ENCODE measurements around the gene ZNF135.
A peak's percentile ranks its signal among the peaks of the same experiment; 100 is the strongest.

Gene ZNF135

GRCh38 chr19:58059003-58059670 is at the start of gene ZNF135:
Gene ZNF135 (plus strand): TSS chr19:58059282. CDS start chr19:58060003, 721 bp downstream.
- DNase-seq (ENCODE audit: low read depth in 1 of 2, low spot score in 1 of 2) = peak; percentile 26 to 48

DNA sequence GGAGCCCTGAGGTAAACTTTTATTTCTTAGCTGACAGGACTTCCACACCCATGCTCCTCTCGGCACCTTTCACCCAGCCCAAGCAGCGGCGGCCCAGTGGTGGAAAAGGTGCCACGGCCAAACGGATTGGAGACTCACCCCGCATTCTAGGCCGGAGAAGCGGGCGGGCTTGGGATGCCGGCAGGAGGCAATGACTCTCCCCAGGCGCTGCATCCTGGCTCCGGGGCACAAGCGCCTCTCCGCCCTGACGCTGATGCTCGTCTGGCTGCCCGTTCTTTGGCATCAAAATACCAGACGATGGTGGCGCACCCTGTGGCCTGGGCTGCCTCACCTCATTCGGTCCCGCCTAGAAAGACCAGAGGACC is 49.8 kb upstream of the ZNF135 start:
- DNase-seq (ENCODE audit: low read depth in 1 of 2, low spot score in 1 of 2) = no peak

DNA sequence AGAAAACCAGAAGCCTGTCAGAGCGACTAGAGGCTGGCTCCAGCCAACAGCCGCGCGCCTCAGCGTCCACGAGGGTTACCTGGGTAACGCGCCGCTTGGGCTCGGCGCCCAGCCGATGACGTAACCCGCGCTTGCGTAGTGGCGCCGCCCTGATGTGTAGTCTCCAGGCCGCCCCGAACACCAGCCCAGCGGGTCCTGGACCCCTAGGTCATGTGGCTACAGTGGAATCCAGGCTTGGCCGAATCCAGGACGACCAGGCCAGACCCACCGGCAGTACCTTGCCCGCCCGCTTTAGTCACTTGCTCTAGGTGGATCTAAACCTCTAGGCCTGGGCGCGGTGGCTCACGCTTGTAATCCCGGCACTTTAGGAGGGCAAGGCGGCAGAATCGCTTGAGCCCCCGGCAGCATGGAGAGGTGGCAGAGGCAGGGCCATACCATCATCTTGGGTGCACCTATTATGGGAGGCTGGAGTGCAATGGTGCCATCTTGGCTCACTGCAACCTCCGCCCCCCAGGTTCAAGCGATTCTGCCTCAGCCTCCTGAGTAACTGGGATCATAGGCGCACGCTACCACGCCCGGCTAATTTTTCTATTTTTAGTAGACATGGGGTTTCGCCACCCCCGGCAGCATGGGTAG is 49.3 kb upstream of the ZNF135 start:
- DNase-seq (ENCODE audit: low read depth in 1 of 2, low spot score in 1 of 2) = peak in 1 of 2 donors; percentile 34

DNA sequence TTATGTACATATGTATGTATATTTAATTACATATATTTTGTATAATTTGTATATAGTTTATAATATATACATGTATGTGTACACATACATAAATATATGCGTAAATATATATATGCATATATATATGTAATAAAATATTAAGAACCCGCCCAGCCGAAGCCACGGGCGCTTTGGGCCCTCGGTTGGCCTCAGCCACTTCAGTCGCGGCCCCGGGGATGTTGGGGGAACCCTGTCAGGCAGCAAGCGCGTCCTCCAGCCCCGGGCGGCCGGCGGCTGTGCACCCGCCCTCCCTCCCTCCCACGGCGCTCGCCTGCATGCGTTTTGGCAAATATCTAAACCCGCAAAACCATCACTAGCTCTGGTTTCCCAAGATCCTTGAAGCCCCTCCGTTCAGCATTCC is 48.6 kb upstream of the ZNF135 start:
- no peak for DNase-seq (ENCODE audit: low read depth in 1 of 2, low spot score in 1 of 2)

DNA sequence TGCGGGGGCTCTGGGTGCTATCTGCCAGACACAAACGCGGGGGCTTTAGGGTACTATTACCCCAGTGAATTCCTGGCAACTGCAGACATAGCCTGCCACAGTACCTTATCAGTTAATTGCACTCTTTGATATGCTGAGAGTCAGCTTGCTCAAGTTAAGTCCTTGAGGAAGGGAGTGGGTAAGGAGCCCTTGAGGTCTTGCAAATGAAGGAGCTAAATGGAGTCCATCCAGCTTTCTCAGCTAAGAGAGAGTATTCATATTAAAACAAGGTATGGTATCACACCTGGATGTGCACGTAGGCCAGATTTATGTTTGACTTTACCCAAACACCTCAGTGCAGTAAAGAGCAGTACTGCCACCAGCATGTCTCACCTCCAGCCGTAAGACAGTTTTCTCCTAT is 44.9 kb upstream of the ZNF135 start:
- no peak for DNase-seq (ENCODE audit: low read depth in 1 of 2, low spot score in 1 of 2)

DNA sequence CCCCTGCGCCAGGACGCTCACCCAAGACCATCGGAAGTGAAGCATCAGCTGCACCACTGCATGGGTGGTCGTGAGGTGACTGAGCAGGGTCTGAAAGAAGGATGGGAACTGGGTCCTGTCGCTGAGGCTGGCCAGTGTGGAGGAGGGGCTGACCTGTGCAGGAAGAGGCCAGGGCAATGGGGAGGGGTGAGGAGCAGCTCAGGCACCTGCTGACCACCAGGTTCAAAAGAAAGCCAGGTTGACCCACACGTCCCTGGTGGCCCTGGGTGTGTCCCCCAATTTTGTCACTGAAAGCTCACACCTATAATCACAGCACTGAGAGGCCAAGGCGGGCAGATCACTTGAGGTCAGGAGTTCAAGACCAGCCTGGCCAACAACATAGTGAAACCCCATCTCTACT is 39.0 kb upstream of the ZNF135 start:
- no peak for DNase-seq (ENCODE audit: low read depth in 1 of 2, low spot score in 1 of 2)

- no peak for DNase-seq (ENCODE audit: low read depth in 1 of 2, low spot score in 1 of 2)
Observed at GRCh38 chr19:58021541-58022282, 37.4 kb upstream of the ZNF135 start.

GRCh38 chr19:58022283-58022660 is 36.8 kb upstream of the ZNF135 start:
- no peak for DNase-seq (ENCODE audit: low read depth in 1 of 2, low spot score in 1 of 2)

DNA sequence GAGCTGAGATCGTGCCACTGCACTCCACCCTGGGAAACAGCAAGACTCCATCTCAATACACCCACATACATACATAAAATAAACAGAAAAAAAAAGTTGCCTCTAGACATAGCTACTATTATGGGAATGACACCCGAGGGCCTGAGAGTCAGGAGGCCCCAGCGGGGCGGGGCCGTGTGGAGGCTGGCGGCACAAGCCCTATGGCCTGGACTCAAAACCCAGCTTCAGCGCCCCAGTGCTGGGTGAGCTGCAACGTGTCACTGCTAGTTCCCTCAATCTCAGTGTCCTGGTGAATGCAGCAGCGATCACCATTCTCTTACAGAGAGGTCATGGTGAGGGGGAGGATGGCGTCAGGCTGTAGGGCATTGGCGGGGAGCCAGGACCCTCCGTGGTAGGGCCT is 34.4 kb upstream of the ZNF135 start:
- no peak for DNase-seq (ENCODE audit: low read depth in 1 of 2, low spot score in 1 of 2)

- peak in 1 of 2 donors; percentile 7 for DNase-seq (ENCODE audit: low read depth in 1 of 2, low spot score in 1 of 2)
Observed at GRCh38 chr19:58033741-58034476, 25.2 kb upstream of the ZNF135 start, which contains the start of gene ZSCAN1. Gene ZSCAN1 (plus strand): TSS chr19:58034025. CDS start chr19:58037837, 3,812 bp downstream.

- no peak for DNase-seq (ENCODE audit: low read depth in 1 of 2, low spot score in 1 of 2)
Observed at GRCh38 chr19:58034477-58034793, 24.6 kb upstream of the ZNF135 start.

DNA sequence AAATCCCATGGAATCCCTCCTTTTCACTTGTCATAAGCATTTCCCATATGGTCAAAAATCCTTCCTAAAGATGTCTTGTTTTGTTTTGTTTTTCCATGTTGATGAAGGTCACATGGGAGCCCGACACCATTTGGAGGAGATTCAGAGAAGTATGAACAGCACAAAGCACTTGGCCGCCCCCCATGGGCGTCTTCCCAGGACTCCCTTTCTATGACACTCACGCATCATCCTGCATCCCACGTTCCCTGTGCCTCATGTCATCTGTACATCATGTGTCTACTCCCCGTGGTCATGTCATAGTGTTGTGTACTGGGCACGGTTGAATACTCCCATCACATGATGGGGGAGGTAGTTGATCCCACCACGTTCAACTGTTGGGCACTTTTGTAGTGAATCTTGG is 23.2 kb upstream of the ZNF135 start:
- no peak for DNase-seq (ENCODE audit: low read depth in 1 of 2, low spot score in 1 of 2)

- DNase-seq (ENCODE audit: low read depth in 1 of 2, low spot score in 1 of 2) = no peak
Observed at GRCh38 chr19:58037927-58038687, 21.0 kb upstream of the ZNF135 start.

DNA sequence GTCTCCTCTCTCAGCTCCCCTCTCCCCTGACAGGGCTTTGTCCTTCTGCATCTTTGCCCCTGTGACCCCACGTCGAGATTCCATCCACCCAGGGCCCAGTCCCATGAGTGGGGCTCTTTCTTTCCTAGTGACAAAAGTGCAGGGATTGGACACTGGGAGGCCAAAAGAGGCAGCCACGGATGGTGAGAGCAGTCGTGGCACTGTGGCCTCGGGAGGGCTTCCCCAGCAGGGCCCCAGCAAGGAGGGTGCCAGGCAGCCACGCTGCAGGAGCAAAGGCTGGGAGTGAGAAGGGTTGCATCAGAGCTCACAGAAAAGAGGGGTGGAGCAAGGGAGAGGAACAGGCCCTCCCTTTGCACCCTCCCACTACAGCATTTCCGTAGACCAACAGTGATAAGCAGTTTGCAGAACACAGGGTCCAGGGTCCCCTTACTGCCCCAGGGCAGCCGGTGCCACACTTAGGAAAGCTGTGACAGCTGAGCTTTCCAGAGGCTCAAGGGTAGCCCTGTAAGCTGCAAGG is 20.3 kb upstream of the ZNF135 start:
- no peak for DNase-seq (ENCODE audit: low read depth in 1 of 2, low spot score in 1 of 2)

GRCh38 chr19:58040751-58041525 is 18.1 kb upstream of the ZNF135 start:
- DNase-seq (ENCODE audit: low read depth in 1 of 2, low spot score in 1 of 2) = no peak

- DNase-seq (ENCODE audit: low read depth in 1 of 2, low spot score in 1 of 2) = no peak
Observed at GRCh38 chr19:58042495-58043340, 16.4 kb upstream of the ZNF135 start.

DNA sequence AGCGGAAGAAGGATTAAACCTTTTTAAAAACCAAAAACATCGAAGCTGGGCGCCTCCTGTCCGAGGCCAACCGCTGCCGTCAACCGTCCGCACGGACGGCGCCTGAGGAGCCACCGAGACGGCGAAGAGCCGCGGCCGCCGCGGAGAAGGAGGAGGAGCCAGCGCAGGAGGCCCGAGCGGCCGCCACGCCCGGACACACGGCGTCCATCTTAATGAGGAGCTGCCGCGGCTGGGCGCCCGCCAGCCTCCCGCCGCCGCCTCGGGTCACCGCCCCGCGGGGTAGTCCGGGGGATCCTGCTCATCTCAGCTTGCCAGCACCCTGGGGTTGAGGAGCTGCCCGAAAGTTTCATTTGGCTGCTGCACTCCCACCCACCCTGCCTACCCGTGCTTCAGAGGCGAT is 14.7 kb upstream of the ZNF135 start:
- DNase-seq (ENCODE audit: low read depth in 1 of 2, low spot score in 1 of 2) = no peak

DNA sequence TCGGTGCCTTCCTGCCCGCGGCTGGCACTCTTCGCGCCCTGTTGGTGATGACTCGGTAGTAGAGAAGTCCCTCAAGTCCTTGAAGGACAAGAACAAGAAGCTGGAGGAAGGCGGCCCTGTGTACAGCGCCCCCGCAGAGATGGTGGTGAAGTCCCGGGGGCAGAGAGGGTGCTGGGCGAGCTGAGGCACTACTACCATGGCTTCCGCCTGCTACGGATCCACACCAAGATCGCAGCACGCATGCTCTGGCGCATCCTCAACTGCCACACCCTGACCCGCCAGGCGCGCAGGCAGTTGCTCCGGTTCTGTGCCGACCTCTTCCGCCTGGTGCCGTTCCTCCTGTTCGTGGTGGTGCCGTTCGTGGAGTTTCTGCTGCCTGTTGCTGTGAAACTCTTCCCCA is 14.2 kb upstream of the ZNF135 start:
- DNase-seq (ENCODE audit: low read depth in 1 of 2, low spot score in 1 of 2) = no peak

- DNase-seq (ENCODE audit: low read depth in 1 of 2, low spot score in 1 of 2) = no peak
Observed at GRCh38 chr19:58045411-58046050, 13.6 kb upstream of the ZNF135 start.
